VCaP (cell line): Measurements from ENCODE around the gene WFDC6.

Source experiments
- H3K27ac ChIP-seq: fragments of 450-650 bp; 2 replicates; pipeline ENCODE4 v1.5.1; 2017
- TF ChIP-seq, protein P1 (sequence below): fragments of 450-650 bp; conservative IDR thresholded peaks from 2 replicates; pipeline ENCODE4 v1.5.1; 2017; ENCODE audit warnings: mild to moderate bottlenecking, moderate library complexity

Gene WFDC6

DNA sequence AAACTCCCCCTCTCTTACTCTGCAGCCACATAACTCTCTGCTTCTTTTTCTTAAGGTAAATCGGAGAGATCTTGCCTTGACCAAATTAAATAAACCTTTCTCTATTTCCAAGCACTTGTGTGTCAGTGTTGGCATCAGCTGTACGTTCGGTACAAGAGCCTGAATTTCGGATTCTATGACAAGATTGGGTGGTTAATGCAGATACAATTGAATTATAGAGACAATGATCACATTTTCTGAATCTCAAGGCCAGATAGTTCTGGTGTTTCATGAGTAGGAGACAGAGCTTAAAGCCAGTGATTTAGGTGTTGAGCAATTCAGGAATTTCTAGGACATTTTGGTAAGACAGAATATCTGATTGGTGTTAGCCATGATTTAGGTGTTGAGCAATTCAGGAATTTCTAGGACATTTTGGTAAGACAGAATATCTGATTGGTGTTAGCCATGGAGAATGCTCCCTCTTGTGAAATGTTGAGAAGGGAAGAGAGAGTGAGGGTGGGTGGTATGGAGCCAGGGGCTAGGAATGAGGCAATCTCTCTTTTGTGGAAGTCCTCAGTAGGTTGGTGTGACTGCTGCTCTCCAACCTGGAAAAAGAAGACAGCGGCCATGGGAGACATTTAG is 28.9 kb downstream of the WFDC6 start:
- TF ChIP-seq, protein P1, sequence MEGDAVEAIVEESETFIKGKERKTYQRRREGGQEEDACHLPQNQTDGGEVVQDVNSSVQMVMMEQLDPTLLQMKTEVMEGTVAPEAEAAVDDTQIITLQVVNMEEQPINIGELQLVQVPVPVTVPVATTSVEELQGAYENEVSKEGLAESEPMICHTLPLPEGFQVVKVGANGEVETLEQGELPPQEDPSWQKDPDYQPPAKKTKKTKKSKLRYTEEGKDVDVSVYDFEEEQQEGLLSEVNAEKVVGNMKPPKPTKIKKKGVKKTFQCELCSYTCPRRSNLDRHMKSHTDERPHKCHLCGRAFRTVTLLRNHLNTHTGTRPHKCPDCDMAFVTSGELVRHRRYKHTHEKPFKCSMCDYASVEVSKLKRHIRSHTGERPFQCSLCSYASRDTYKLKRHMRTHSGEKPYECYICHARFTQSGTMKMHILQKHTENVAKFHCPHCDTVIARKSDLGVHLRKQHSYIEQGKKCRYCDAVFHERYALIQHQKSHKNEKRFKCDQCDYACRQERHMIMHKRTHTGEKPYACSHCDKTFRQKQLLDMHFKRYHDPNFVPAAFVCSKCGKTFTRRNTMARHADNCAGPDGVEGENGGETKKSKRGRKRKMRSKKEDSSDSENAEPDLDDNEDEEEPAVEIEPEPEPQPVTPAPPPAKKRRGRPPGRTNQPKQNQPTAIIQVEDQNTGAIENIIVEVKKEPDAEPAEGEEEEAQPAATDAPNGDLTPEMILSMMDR: no peak
- no peak overlapping the region for H3K27ac ChIP-seq

DNA sequence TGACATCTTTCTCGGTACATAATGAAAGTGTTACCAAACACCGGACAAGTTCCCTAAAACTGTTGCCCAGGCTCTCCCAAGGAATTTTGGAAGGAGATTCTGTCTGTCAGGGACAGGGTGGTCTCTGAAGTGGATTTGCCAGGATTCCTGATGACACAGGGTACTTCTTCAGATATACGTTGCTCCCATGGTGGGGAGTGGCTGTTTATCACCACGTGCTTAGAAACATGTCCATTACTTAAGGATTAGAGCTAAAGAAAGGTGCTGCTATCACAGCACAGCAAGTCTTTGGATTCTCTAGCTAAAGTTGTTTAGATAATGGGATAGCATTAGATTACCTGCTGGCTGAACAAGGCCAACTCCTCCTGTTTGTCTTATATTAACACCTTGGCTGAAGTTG is 30.2 kb downstream of the WFDC6 start:
- TF ChIP-seq, protein P1: no peak
- H3K27ac ChIP-seq: no peak overlapping the region

DNA sequence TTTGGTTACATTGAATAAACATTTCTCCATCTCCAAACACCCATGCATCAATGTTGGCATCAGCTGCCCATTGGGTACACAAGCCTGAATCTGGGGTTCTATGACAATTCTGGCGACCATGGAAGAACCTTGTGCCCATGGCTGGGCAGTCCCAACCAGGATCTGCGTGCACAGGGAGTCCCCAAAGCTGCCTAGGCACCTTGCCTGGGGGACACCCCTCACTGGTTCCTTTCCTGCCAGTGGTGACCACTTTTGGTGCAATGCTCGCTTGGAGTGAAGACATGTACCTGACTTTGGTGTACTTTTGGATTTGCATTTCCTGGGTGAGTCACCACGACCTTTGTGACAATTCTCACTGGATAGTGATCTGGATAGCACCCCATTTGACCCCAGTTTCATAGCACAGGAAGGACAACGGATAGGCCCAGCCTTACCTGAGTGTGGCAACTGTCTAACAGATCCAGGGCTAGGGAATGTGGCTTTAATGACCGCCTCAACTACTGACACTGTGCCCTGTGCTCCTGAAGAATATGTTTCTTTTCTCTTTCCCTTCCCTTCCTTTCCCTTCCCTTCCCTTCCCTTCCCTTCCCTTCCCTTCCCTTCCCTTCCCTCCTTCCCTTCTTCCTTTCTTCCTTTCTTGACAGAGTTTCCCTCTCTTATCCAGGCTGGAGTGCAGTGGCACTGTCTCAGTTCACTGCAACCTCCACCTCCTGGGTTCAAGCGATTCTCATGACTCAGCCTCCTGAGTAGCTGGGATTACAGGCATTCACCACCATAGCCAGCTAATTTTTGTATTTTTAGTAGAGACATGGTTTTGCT is 31.0 kb downstream of the WFDC6 start:
- no peak overlapping the region for H3K27ac ChIP-seq
- TF ChIP-seq, protein P1: no peak

DNA sequence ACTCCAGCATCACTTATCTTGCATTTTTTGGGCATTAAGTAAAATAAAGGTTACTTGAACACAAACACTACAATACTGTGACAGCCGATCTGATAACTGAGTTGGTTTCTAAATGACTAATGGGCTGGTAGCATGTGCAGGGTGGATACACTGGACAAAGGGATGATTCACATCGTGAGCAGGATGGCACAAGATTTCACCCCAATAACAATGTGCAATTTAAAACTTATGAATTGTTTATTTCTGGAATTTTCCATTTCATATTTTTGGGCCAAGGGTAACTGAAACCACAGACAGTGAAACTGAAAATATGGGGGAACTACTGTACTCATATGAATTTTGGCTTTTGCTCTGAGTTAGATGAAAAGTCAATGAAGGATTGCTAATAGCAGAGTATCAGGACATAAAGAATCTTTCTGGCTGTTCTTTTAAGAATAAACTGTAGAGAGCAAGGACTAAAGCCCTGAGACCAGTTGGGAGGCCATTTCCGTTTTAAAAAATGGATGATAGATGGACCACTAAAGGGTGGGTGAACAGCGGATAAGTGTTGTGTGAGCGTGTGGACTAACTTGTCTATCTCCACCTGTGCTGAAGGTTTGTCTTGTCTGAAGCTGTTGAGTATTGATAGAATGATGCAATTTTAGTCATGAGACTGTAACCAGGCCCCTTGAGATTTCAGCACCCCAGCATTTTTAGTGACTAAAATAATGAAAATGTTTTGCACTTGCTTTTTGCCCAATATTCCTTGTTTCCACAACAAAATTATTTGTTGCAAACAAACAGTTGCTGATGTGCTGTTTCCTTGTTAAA is 32.1 kb downstream of the WFDC6 start:
- H3K27ac ChIP-seq: no peak overlapping the region
- TF ChIP-seq, protein P1: no peak

DNA sequence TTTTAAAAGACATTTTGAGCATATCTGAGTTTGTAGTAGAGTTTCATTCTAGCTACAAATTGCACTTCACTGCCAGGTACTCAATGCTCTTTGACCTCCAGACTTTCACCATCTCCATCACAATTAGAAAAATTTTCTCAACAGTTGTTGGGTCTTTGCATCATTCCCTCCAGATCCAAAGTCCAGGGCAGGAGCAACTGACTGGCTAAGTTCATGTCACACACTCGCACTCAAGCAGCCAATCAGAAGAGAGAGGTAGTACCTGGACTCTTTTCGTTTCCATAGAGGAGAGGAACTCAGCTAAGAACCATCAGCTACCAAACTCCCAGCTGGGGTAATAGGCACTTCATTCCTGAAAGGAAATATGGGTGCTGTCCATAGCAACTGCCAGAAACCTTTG is 32.9 kb downstream of the WFDC6 start:
- TF ChIP-seq, protein P1: no peak
- no peak overlapping the region for H3K27ac ChIP-seq

DNA sequence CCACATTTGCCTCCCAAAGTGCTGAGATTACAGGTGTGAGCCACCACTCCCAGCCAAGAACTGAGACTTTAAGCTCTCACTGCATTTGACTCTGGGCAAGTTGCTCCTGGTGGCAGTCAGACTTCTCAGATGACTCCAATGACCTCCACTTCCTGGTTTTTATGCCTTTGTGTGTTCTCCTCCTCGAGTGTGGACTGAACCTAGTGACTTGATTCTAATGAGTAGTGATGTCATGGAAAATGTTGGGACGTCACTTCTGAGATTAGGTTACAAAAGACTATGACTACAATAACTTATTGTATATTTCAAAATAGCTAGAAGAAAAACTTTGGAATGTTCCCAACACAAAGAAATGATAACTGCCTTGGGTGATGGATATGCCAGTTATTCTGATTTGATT is 35.9 kb downstream of the WFDC6 start:
- H3K27ac ChIP-seq: no peak overlapping the region
- TF ChIP-seq, protein P1: no peak

DNA sequence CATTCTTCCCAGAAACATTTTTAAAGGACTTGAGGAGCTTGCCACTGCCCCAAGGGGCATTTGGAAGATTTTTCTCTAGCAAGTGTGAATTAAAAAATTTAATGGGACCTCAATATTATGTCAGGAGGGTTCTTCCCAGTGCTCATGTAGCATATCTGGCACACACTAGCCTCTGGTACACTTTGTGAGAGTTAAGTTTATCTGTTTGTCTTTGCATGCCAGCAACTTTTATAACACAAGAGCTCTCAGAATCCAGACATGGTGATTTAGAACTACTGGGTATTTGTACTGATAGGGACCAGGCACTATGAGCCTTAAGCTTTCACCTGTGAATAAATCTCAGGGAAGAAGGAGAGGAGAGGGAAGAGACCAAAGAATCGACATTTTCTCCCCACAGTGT is 36.7 kb downstream of the WFDC6 start:
- TF ChIP-seq, protein P1: no peak
- no peak overlapping the region for H3K27ac ChIP-seq
